Stomach (tissue), 9 donors: ENCODE data around the gene CCDC152. TPM values are rescaled to one million over a fixed set of nuclear protein-coding genes. Genes with fewer than 3 reads are reported as not detected.
A peak's percentile ranks its signal among the peaks of the same experiment; 100 is the strongest.

Experiments
- DNase-seq, 2 donors: peaks; one replicate each; pipeline versions ENCODE4 v3.0.0 to v3.0.0-alpha.2; 2013 to 2019
- H3K27ac ChIP-seq, 5 donors: fragments of 200-600 bp in 4 of 5; sonication (generic) in 4 of 5; one replicate each; pipeline ENCODE4 v1.5.1; 2013 to 2019; ENCODE audit warnings: mild to moderate bottlenecking in 1 of 5, moderate library complexity in 1 of 5
- H3K27me3 ChIP-seq, 3 donors: fragments of 200-600 bp; sonication (generic); one replicate each; pipeline ENCODE4 v1.5.1; 2017 to 2019; ENCODE audit warnings: mixed run types in 1 of 3
- H3K36me3 ChIP-seq, 4 donors: fragments of 200-600 bp; sonication (generic); 1 replicate in 3 of 4; 2 replicates in 1 of 4; pipeline ENCODE4 v1.5.1; 2016 to 2019
- H3K4me1 ChIP-seq, 4 donors: fragments of 200-600 bp; sonication (generic); one replicate each; pipeline ENCODE4 v1.5.1; 2016 to 2019
- H3K4me3 ChIP-seq, 4 donors: fragments of 200-600 bp; sonication (generic) in 3 of 4; one replicate each; pipeline ENCODE4 v1.5.1; 2016 to 2019; ENCODE audit warnings: mild to moderate bottlenecking in 1 of 4
- H3K9me3 ChIP-seq, 4 donors: fragments of 200-600 bp; sonication (generic); one replicate each; pipeline ENCODE4 v1.5.1; 2016 to 2019
- EP300 ChIP-seq: sonication (generic); formaldehyde crosslinking; IDR thresholded peaks from one replicate; pipeline ENCODE4 v1.6.1; 2017; ENCODE audit warnings: antibody characterized with exemption
- POLR2A ChIP-seq, 4 donors: fragments of 450-650 bp; IDR thresholded peaks; one replicate each; pipeline ENCODE4 v1.6.1; 2016; ENCODE audit warnings: antibody characterized with exemption in 4 of 4, control low read depth in 2 of 4, mild to moderate bottlenecking in 1 of 4, moderate library complexity in 1 of 4
- POLR2AphosphoS5 ChIP-seq, 3 donors: sonication (generic); formaldehyde crosslinking; IDR thresholded peaks; one replicate each; pipeline ENCODE4 v1.6.1; 2016; ENCODE audit warnings: antibody characterized with exemption in 3 of 3
- WGBS, 5 donors: extraction: QIAGEN DNeasy Blood & Tissue Kit in 3 of 5; methylation state at CpG; one replicate each; pipeline versions ENCODE4 v1.1.5 to v1.1.7; 2013 to 2018; 5-methylcytosine and 5-hydroxymethylcytosine counted together
- intact Hi-C: fragments of 100-400 bp; cut with DNase I; formaldehyde crosslinking; loops from one replicate; pipeline ENCODE4 v1.15.1; 2023; ENCODE audit warnings: low total_unique reads
- polyA plus RNA-seq, 3 donors: library from polyadenylated mRNA; stranded (reverse); fragments of 200-250 nt; gene quantifications; one replicate each; pipeline ENCODE4 v1.2.3, GENCODE V29; 2013
- total RNA-seq, 5 donors: library from RNA; depleted of rRNA; stranded (reverse); fragments of >200 nt; gene quantifications; one replicate each; pipeline versions ENCODE4 v1.1.0 to v1.2.3, GENCODE V29; 2014 to 2016
- TF ChIP-seq, protein P1 (sequence below), 7 experiments: fragments of 450-650 bp in 4 of 7; fragments of 200-600 bp in 3 of 7; sonication (generic) in 3 of 7; IDR thresholded peaks; one replicate each; pipeline ENCODE4 v1.5.1; 2016 to 2019; ENCODE audit warnings: antibody characterized with exemption in 7 of 7, control low read depth in 2 of 7, mild to moderate bottlenecking in 1 of 7
- donor health status: healthy with polysubstance abuse.
- donor health status: Bipolar disorder and iron deficiency.
- donor health status: healthy.

Gene CCDC152
- total and polyA plus RNA-seq, 8 donors = 0.68 to 15.2 (median 1.3) TPM; not detected in 2

- peaks cover 10 to 19% (median 13%) of the 10 kb centered on the region in 4 donors for H3K4me1 ChIP-seq
- H3K9me3 ChIP-seq = peaks cover 0 to 7% (median 0%) of the 10 kb centered on the region in 4 donors
- TF ChIP-seq POLR2AphosphoS5 (IDR thresholded peaks at IDR 0.05) = no peak
- TF ChIP-seq POLR2A (IDR thresholded peaks at IDR 0.05) = no peak
- TF ChIP-seq EP300 = no peak
- TF ChIP-seq, protein P1, sequence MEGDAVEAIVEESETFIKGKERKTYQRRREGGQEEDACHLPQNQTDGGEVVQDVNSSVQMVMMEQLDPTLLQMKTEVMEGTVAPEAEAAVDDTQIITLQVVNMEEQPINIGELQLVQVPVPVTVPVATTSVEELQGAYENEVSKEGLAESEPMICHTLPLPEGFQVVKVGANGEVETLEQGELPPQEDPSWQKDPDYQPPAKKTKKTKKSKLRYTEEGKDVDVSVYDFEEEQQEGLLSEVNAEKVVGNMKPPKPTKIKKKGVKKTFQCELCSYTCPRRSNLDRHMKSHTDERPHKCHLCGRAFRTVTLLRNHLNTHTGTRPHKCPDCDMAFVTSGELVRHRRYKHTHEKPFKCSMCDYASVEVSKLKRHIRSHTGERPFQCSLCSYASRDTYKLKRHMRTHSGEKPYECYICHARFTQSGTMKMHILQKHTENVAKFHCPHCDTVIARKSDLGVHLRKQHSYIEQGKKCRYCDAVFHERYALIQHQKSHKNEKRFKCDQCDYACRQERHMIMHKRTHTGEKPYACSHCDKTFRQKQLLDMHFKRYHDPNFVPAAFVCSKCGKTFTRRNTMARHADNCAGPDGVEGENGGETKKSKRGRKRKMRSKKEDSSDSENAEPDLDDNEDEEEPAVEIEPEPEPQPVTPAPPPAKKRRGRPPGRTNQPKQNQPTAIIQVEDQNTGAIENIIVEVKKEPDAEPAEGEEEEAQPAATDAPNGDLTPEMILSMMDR (IDR thresholded peaks at IDR 0.05) = no peak
- H3K27ac ChIP-seq = no peak overlapping the region
- 87 to 98% (median 97%) methylated on average over 12 to 25 of the region's 25 CpGs for WGBS, 5 donors
- no peaks in the 10 kb centered on the region for H3K27me3 ChIP-seq
- no peak overlapping the region for H3K4me3 ChIP-seq
- intact Hi-C loops = no loop called here
- DNase-seq = no peak
- H3K36me3 ChIP-seq = no peaks in the 10 kb centered on the region
These were observed 79.6 kb downstream of the CCDC152 start for GRCh38 chr5:42836070-42836769.

- Histone ChIP-seq H3K27ac (no peak overlapping the region), H3K4me3 (no peak overlapping the region), H3K4me1 (peaks cover 10 to 24% (median 16%) of the 10 kb centered on the region in 4 donors), H3K27me3 (no peaks in the 10 kb centered on the region), H3K9me3 (peaks cover 0 to 7% (median 0%) of the 10 kb centered on the region in 4 donors), H3K36me3 (no peaks in the 10 kb centered on the region)
- 80 to 84% (median 83%) methylated on average over 3 of the region's 3 CpGs for WGBS, 5 donors
- DNase-seq = no peak
- TF ChIP-seq, protein P1 (IDR thresholded peaks at IDR 0.05) = no peak
- TF ChIP-seq POLR2A (IDR thresholded peaks at IDR 0.05) (no peak), EP300 (no peak), POLR2AphosphoS5 (IDR thresholded peaks at IDR 0.05) (no peak)
- intact Hi-C loops = no loop called here
These were observed 81.0 kb downstream of the CCDC152 start for GRCh38 chr5:42837601-42838000.

DNA sequence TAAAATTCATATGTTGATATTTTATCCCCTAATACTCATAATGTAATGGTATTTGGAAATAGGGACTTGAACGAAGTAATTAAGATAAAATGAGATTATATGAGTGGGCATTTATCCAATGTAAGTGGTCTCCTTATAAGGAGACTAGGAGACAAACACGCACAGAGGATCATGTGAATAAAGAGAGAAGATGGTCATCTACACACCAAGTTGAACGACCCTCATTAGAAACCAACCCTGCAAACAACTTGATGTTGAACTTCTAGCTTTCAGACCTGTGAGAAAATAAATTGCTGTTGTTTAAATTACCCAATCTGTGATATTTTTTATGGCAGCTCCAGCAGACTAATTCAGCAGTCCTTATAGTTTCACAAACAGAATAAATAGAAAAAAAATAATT is 82.6 kb downstream of the CCDC152 start:
- WGBS, 5 donors = 71 to 78% (median 74%) methylated on average over 3 of the region's 3 CpGs
- no peaks in the 10 kb centered on the region for H3K36me3 ChIP-seq
- no peak for DNase-seq
- H3K9me3 ChIP-seq = peaks cover 0 to 7% (median 0%) of the 10 kb centered on the region in 4 donors
- intact Hi-C loops = no loop called here
- TF ChIP-seq, protein P1 (IDR thresholded peaks at IDR 0.05) = no peak
- TF ChIP-seq EP300 (no peak), POLR2A (IDR thresholded peaks at IDR 0.05) (no peak), POLR2AphosphoS5 (IDR thresholded peaks at IDR 0.05) (no peak)
- no peak overlapping the region for H3K4me3 ChIP-seq
- no peaks in the 10 kb centered on the region for H3K27me3 ChIP-seq
- peaks cover 11 to 39% (median 23%) of the 10 kb centered on the region in 4 donors for H3K4me1 ChIP-seq
- H3K27ac ChIP-seq = no peak overlapping the region

GRCh38 chr5:42840269-42840668 is 83.7 kb downstream of the CCDC152 start:
- intact Hi-C loops = no loop called here
- Histone ChIP-seq H3K27me3 (no peaks in the 10 kb centered on the region), H3K36me3 (no peaks in the 10 kb centered on the region), H3K4me3 (no peak overlapping the region), H3K4me1 (peaks cover 11 to 39% (median 23%) of the 10 kb centered on the region in 4 donors), H3K27ac (peak overlapping the region; percentile 30 to 71 (median 67)), H3K9me3 (peaks cover 0 to 7% (median 0%) of the 10 kb centered on the region in 4 donors)
- TF ChIP-seq POLR2A (IDR thresholded peaks at IDR 0.05) (no peak), EP300 (no peak), POLR2AphosphoS5 (IDR thresholded peaks at IDR 0.05) (peak; percentile 21 to 71 (median 28))
- TF ChIP-seq, protein P1 (IDR thresholded peaks at IDR 0.05) = no peak
- peak; percentile 82 to 88 for DNase-seq
- 5 to 16% (median 11%) methylated on average over 6 of the region's 6 CpGs for WGBS, 5 donors
